Measurements from ENCODE around the gene DEPDC1B. TPM values are rescaled to one million over a fixed set of nuclear protein-coding genes. Genes with fewer than 3 reads are reported as not detected.

DEPDC1B gene
- total RNA-seq, 4 donors from 2014 or later, result 1.9 to 10.3 (median 5.3) TPM

DNA sequence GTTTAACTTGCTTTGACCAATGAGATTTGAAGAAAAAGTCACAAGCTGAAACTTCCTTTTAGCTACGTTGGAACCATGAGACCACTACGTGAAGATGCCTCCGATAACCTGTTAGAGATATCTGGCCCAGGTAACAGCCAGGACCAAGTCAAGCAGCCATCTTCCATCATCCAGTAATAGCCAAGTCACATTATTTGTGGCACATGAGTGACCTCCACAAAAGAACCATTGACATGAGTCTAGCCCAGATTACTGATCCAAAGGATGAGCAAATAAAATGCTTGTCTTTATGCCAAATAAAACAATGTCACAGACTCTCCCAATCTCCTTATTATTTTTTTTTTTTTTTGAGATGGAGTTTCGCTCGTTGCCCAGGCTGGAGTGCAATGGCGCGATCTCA is 1.6 kb downstream of the DEPDC1B start:
- H3K27ac ChIP-seq, result no peak overlapping the region
- WGBS, 2 donors, result 87 to 94% methylated on average over 7 of the region's 7 CpGs
- H3K4me3 ChIP-seq, result no peak overlapping the region
- no peak for DNase-seq
- no peaks in the 10 kb centered on the region for H3K27me3 ChIP-seq
- peaks cover 0 to 22% (median 6%) of the 10 kb centered on the region in 3 donors for H3K4me1 ChIP-seq
- TF ChIP-seq, protein P1, sequence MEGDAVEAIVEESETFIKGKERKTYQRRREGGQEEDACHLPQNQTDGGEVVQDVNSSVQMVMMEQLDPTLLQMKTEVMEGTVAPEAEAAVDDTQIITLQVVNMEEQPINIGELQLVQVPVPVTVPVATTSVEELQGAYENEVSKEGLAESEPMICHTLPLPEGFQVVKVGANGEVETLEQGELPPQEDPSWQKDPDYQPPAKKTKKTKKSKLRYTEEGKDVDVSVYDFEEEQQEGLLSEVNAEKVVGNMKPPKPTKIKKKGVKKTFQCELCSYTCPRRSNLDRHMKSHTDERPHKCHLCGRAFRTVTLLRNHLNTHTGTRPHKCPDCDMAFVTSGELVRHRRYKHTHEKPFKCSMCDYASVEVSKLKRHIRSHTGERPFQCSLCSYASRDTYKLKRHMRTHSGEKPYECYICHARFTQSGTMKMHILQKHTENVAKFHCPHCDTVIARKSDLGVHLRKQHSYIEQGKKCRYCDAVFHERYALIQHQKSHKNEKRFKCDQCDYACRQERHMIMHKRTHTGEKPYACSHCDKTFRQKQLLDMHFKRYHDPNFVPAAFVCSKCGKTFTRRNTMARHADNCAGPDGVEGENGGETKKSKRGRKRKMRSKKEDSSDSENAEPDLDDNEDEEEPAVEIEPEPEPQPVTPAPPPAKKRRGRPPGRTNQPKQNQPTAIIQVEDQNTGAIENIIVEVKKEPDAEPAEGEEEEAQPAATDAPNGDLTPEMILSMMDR (IDR thresholded peaks at IDR 0.05), result no peak
- no peak for TF ChIP-seq POLR2A (IDR thresholded peaks at IDR 0.05)
- no peaks in the 10 kb centered on the region for H3K36me3 ChIP-seq
- no peaks in the 10 kb centered on the region for H3K9me3 ChIP-seq
- intact Hi-C loops (cut with DNase I), result no loop called here

DNA sequence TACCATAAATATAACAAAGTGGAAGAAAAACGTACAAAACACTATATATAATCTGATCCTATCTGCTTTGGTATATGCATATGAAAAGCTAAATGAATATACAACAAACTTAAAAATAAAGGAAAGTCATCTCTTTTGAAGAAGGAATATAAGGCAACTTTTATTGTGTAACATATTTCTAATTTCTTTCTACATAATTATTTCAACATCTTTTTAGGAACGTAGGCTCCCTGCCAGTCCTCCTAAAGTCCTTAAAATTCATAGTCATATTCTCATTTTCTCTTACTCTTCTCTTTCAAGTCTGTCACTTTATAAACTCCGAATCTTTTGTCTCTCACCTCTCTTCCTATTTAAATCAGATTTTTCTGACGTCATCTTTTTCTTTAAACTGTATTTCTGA is 9.6 kb downstream of the DEPDC1B start:
- Histone ChIP-seq H3K36me3 (no peaks in the 10 kb centered on the region), H3K4me3 (no peak overlapping the region), H3K4me1 (no peaks in the 10 kb centered on the region), H3K9me3 (no peaks in the 10 kb centered on the region), H3K27me3 (no peaks in the 10 kb centered on the region), H3K27ac (no peak overlapping the region)
- no peak for DNase-seq
- WGBS, 2 donors, result 80 to 86% methylated on average over 4 of the region's 4 CpGs
- TF ChIP-seq, protein P1 (IDR thresholded peaks at IDR 0.05), result no peak
- TF ChIP-seq POLR2A (IDR thresholded peaks at IDR 0.05), result no peak
- intact Hi-C loops (cut with DNase I), result no loop called here

DNA sequence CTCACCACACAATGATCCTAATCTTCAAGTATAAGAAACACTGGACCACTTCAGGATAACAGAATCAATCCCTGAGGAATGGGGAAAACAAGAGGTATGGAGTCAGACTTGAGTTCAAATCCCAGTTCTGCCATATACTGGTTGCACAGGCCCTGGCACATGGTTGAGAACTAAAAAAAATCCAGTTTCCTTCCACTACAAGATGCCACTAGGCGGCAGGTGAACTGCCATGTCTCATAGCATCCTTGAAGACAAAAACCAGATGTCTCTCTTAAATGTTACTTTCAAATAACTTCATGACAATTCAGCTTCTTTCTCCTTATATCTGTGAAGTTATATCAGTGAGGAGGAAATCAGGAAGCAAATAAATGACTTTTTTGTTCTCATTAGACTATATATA is 11.0 kb downstream of the DEPDC1B start:
- no peak overlapping the region for H3K4me3 ChIP-seq
- intact Hi-C loops (cut with DNase I), result no loop called here
- no peaks in the 10 kb centered on the region for H3K9me3 ChIP-seq
- H3K36me3 ChIP-seq, result no peaks in the 10 kb centered on the region
- H3K27ac ChIP-seq, result no peak overlapping the region
- DNase-seq, result no peak
- no peaks in the 10 kb centered on the region for H3K27me3 ChIP-seq
- no peaks in the 10 kb centered on the region for H3K4me1 ChIP-seq
- TF ChIP-seq, protein P1 (IDR thresholded peaks at IDR 0.05), result no peak
- TF ChIP-seq POLR2A (IDR thresholded peaks at IDR 0.05), result no peak
- 69 to 100% methylated on average over 1 of the region's 1 CpG for WGBS, 2 donors

GRCh38 chr5:60687927-60688720 is 11.8 kb downstream of the DEPDC1B start:
- Histone ChIP-seq H3K36me3 (no peaks in the 10 kb centered on the region), H3K4me1 (no peaks in the 10 kb centered on the region), H3K9me3 (no peaks in the 10 kb centered on the region), H3K27me3 (no peaks in the 10 kb centered on the region), H3K27ac (no peak overlapping the region), H3K4me3 (no peak overlapping the region)
- intact Hi-C loops (cut with DNase I), result no loop called here
- TF ChIP-seq, protein P1 (IDR thresholded peaks at IDR 0.05), result peak in 1 of 6 experiments; percentile 36
- TF ChIP-seq POLR2A (IDR thresholded peaks at IDR 0.05), result no peak
- no peak for DNase-seq
- 73 to 82% methylated on average over 3 of the region's 3 CpGs for WGBS, 2 donors

DNA sequence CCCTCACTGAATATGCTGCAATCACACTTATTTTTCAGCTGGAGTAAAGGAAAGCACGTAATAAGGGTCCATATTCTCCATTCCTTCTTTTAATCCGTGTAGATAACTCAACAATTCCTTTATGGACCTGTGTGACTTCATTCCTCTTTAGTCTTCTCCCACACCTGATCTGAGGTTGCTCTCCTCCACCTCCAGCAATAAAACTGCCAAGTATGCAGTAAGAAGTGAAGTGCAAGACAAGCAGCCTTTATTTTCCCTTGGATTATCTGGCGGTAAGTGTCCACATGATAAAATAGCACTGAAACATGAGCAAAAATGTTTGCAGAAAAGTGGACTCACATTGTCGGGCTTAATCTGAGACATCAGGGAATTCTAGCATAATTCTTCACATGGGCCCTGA is 13.8 kb downstream of the DEPDC1B start:
- WGBS, 2 donors, result 87 to 98% methylated on average over 4 of the region's 4 CpGs
- no peaks in the 10 kb centered on the region for H3K4me1 ChIP-seq
- intact Hi-C loops (cut with DNase I), result no loop called here
- DNase-seq, result no peak
- H3K9me3 ChIP-seq, result no peaks in the 10 kb centered on the region
- no peak for TF ChIP-seq POLR2A (IDR thresholded peaks at IDR 0.05)
- TF ChIP-seq, protein P1 (IDR thresholded peaks at IDR 0.05), result no peak
- no peaks in the 10 kb centered on the region for H3K36me3 ChIP-seq
- H3K4me3 ChIP-seq, result no peak overlapping the region
- no peak overlapping the region for H3K27ac ChIP-seq
- no peaks in the 10 kb centered on the region for H3K27me3 ChIP-seq

All from esophagus squamous epithelium (tissue), 5 donors.